Smooth muscle cell (in vitro differentiated cells): ENCODE results near the gene PTPRN2. TPM values are rescaled to one million over a fixed set of nuclear protein-coding genes. Genes with fewer than 3 reads are reported as not detected.
"Not testable (repeated sequence)": the region's sequence is repeated elsewhere in the genome, so short reads cannot be mapped to it uniquely, and the experiment has no call there.

Source experiments
- DNase-seq: peaks from one replicate; lab custom pipeline; 2025; ENCODE audit not compliant: unreplicated experiment; lab: John Stamatoyannopoulos, UW
- H2AFZ ChIP-seq: fragments of 200-600 bp; sonication (generic); 2 replicates; pipeline ENCODE4 v1.6.0; 2016; ENCODE audit warnings: antibody characterized with exemption, low read depth, mild to moderate bottlenecking
- H3F3A ChIP-seq: fragments of 200-600 bp; sonication (generic); 2 replicates; pipeline ENCODE4 v1.6.0; 2017; ENCODE audit warnings: antibody characterized with exemption, low read depth
- H3K27ac ChIP-seq: fragments of 200-600 bp; sonication (generic); 2 replicates; pipeline ENCODE4 v1.5.1; 2016; ENCODE audit warnings: low read depth, mild to moderate bottlenecking
- H3K27me3 ChIP-seq: fragments of 200-600 bp; sonication (generic); 2 replicates; pipeline ENCODE4 v1.6.1; 2016; ENCODE audit warnings: low read depth, mild to moderate bottlenecking
- H3K36me3 ChIP-seq: fragments of 200-600 bp; sonication (generic); 2 replicates; pipeline ENCODE4 v1.5.1; 2016; ENCODE audit warnings: low read depth
- H3K4me1 ChIP-seq: fragments of 200-600 bp; sonication (generic); 2 replicates; pipeline ENCODE4 v1.5.1; 2016; ENCODE audit warnings: low read depth
- H3K4me2 ChIP-seq: fragments of 200-600 bp; sonication (generic); 2 replicates; pipeline ENCODE4 v1.6.0; 2016; ENCODE audit warnings: mild to moderate bottlenecking
- H3K4me3 ChIP-seq: fragments of 200-600 bp; sonication (generic); 2 replicates; pipeline ENCODE4 v1.5.1; 2016; ENCODE audit warnings: mild to moderate bottlenecking
- H3K79me2 ChIP-seq: fragments of 200-600 bp; sonication (generic); 2 replicates; pipeline ENCODE4 v1.6.0; 2016; ENCODE audit warnings: low read depth, mild to moderate bottlenecking
- H3K9ac ChIP-seq: fragments of 200-600 bp; sonication (generic); 2 replicates; pipeline ENCODE4 v1.6.0; 2016; ENCODE audit warnings: low read depth
- H3K9me3 ChIP-seq: fragments of 200-600 bp; sonication (generic); replicated peaks from 2 replicates; pipeline ENCODE4 v1.5.1; 2016; ENCODE audit warnings: low read depth
- H4K20me1 ChIP-seq: fragments of 200-600 bp; sonication (generic); 2 replicates; pipeline ENCODE4 v1.6.0; 2016; ENCODE audit warnings: low read depth
- WGBS: methylation state at CpG from one replicate; pipeline ENCODE4 v1.1.7; 2016; ENCODE audit warnings: low lambda C conversion rate; 5-methylcytosine and 5-hydroxymethylcytosine counted together
- polyA plus RNA-seq: library from polyadenylated mRNA; unstranded; fragments of >200 nt; fragmentation: Nextera tagmentation; extraction: Ambion mirVana; gene quantifications from 2 replicates; pipeline ENCODE4 v1.2.1, GENCODE V29; 2016
- total RNA-seq: library from RNA; depleted of rRNA; stranded (reverse); fragments of >200 nt; gene quantifications from 2 replicates; pipeline ENCODE4 v1.2.3, GENCODE V29; 2014
- TF ChIP-seq, protein P1 (sequence below): fragments of 200-600 bp; sonication (generic); IDR thresholded peaks from 2 replicates; pipeline ENCODE4 v1.5.1; 2017; ENCODE audit warnings: borderline replicate concordance, mild to moderate bottlenecking, antibody characterized with exemption; ENCODE audit not compliant: insufficient read depth, poor library complexity, severe bottlenecking

The PTPRN2 gene
- total and polyA plus RNA-seq, 2 experiments from 2014 or later = 0.09 to 0.87 TPM

GRCh38 chr7:157981778-157982177 is 605.8 kb downstream of the PTPRN2 start:
- DNase-seq = no peak
- Histone ChIP-seq H3K4me3 (no peak overlapping the region), H4K20me1 (no peaks in the 10 kb centered on the region), H3K79me2 (no peaks in the 10 kb centered on the region), H3K27me3 (no peaks in the 10 kb centered on the region), H3K4me2 (no peak overlapping the region), H3K9ac (no peak overlapping the region), H3K36me3 (no peaks in the 10 kb centered on the region), H3F3A (no peaks in the 10 kb centered on the region), H3K27ac (no peak overlapping the region), H2AFZ (no peak overlapping the region), H3K4me1 (no peaks in the 10 kb centered on the region), H3K9me3 (no peaks in the 10 kb centered on the region)
- TF ChIP-seq, protein P1, sequence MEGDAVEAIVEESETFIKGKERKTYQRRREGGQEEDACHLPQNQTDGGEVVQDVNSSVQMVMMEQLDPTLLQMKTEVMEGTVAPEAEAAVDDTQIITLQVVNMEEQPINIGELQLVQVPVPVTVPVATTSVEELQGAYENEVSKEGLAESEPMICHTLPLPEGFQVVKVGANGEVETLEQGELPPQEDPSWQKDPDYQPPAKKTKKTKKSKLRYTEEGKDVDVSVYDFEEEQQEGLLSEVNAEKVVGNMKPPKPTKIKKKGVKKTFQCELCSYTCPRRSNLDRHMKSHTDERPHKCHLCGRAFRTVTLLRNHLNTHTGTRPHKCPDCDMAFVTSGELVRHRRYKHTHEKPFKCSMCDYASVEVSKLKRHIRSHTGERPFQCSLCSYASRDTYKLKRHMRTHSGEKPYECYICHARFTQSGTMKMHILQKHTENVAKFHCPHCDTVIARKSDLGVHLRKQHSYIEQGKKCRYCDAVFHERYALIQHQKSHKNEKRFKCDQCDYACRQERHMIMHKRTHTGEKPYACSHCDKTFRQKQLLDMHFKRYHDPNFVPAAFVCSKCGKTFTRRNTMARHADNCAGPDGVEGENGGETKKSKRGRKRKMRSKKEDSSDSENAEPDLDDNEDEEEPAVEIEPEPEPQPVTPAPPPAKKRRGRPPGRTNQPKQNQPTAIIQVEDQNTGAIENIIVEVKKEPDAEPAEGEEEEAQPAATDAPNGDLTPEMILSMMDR = no peak
- 93% methylated on average over 5 of the region's 5 CpGs for WGBS

DNA sequence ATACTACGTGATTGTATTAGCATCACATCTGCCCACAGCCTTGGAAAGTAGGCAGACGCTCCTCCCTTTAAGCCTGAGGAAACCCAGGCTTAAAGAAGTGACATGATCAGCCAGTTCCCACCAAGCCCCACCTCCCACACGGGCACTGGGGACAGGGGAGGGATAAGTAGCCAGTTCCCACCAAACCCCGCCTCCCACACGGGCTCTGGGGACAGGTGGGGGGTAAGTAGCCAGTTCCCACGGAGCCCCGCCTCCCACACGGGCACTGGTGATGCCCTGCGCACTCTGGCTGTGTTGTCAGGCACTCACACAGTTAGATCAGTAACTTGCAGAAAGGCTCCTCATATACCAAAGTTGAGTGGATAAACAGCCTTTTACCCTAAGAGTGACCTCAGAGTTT is 606.8 kb downstream of the PTPRN2 start:
- no peak overlapping the region for H3K4me3 ChIP-seq
- WGBS = 72% methylated on average over 9 of the region's 9 CpGs
- H3F3A ChIP-seq = no peaks in the 10 kb centered on the region
- no peaks in the 10 kb centered on the region for H3K9me3 ChIP-seq
- H2AFZ ChIP-seq = no peak overlapping the region
- H3K27me3 ChIP-seq = no peaks in the 10 kb centered on the region
- no peaks in the 10 kb centered on the region for H3K36me3 ChIP-seq
- TF ChIP-seq, protein P1 = no peak
- H4K20me1 ChIP-seq = no peaks in the 10 kb centered on the region
- H3K27ac ChIP-seq = no peak overlapping the region
- no peaks in the 10 kb centered on the region for H3K4me1 ChIP-seq
- no peak overlapping the region for H3K4me2 ChIP-seq
- H3K9ac ChIP-seq = no peak overlapping the region
- no peak for DNase-seq
- no peaks in the 10 kb centered on the region for H3K79me2 ChIP-seq

DNA sequence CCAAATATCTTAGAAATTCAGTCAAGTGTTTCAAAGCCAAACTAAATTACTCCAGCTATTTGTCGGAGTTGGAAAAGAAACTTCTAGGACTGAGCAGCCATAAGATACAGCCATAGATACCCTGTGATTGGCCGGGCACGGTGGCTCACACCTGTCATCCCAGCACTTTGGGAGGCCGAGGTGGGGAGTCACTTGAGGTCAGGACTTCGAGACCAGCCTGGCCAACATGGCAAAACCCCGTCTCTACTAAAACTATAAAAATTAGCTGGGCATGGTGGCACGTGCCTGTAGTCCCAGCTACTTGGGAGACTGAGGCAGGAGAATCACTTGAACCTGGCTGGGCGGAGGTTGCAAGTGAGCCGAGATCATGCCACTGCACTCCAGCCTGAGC is 607.3 kb downstream of the PTPRN2 start:
- 89% methylated on average over 9 of the region's 9 CpGs for WGBS
- not testable (repeated sequence) for DNase-seq

GRCh38 chr7:157979636-157980340 is 607.8 kb downstream of the PTPRN2 start:
- no peak overlapping the region for H3K9ac ChIP-seq
- no peaks in the 10 kb centered on the region for H4K20me1 ChIP-seq
- 77% methylated on average over 14 of the region's 14 CpGs for WGBS
- no peaks in the 10 kb centered on the region for H3K27me3 ChIP-seq
- no peaks in the 10 kb centered on the region for H3K79me2 ChIP-seq
- no peak overlapping the region for H2AFZ ChIP-seq
- no peaks in the 10 kb centered on the region for H3K9me3 ChIP-seq
- H3K4me2 ChIP-seq = no peak overlapping the region
- DNase-seq = no peak
- TF ChIP-seq, protein P1 = peak; percentile 15
- H3K27ac ChIP-seq = no peak overlapping the region
- no peak overlapping the region for H3K4me3 ChIP-seq
- H3K36me3 ChIP-seq = no peaks in the 10 kb centered on the region
- no peaks in the 10 kb centered on the region for H3K4me1 ChIP-seq
- no peaks in the 10 kb centered on the region for H3F3A ChIP-seq

More for the DNA sequence above, 607.3 kb downstream of the PTPRN2 start:
- not testable (repeated sequence) for H3K27me3 ChIP-seq, H3K4me2 ChIP-seq, H3K4me3 ChIP-seq, H4K20me1 ChIP-seq, H3K36me3 ChIP-seq, H2AFZ ChIP-seq, H3K79me2 ChIP-seq, H3K9ac ChIP-seq, H3F3A ChIP-seq, H3K4me1 ChIP-seq, H3K27ac ChIP-seq, H3K9me3 ChIP-seq
